GM08714 (cell line): ENCODE data around the gene CLDN6.
A peak's percentile ranks its signal among the peaks of the same experiment; 100 is the strongest.

Experiments
- H3K4me3 ChIP-seq: fragments of 200-500 bp; sonication (Bioruptor generic); 2 replicates; pipeline ENCODE4 v1.5.1; 2014; ENCODE audit warnings: mild to moderate bottlenecking, low read length, inconsistent platforms
- ZNF274 ChIP-seq: IDR thresholded peaks from 2 replicates; pipeline ENCODE4 v1.6.1; 2012; ENCODE audit warnings: mild to moderate bottlenecking, low read depth, low read length

CLDN6 gene

DNA sequence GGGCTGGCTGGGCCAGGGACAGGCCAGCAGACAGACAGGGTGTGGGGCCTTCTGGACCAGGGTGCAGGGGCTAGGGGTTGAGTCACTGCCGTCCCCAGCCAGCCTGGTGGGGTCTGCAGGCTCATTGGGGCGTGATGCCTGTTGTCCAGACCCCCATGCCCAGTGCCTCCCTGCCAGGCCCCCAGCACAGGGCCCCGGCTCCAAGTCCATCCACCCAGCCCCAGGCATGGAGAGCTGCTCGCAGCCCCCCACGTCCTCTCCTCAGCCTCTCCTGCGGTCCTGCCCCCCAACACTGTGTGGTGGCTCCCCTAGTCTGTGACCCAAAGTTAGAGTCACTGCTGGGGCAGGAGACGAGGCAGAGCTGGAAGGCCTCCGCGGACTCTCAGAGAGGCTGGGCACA lies 30.7 kb downstream of the CLDN6 start:
- TF ChIP-seq ZNF274 = no peak
- no peak overlapping the region for H3K4me3 ChIP-seq

DNA sequence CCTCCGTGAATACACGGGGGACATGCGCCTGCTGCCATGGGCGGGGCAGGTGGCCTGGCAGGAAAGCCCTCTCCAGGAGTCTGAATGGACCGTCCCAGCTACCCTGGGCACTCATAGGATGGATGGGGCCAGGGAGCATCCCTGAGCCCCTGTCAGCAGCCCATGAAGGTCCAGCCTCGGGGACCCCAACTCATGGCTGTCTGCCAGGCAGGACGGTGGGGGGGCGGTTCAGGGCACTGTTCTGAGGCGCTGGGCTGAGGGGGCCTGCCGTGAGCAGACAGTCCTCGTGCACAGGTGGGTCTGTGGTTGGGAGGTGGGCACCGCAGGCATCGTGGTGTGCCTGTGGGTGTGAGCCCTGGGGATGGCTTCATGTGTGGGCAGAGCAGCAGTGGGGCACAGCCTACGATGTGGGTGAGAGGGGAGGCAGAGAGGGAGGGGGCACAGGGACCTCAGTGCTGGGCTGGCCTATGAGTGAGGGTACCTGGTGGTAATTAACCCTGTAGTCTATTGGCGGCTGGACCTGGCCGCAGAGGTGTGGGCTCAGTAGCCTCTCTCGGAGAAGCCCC lies 31.3 kb downstream of the CLDN6 start:
- TF ChIP-seq ZNF274 = no peak

DNA sequence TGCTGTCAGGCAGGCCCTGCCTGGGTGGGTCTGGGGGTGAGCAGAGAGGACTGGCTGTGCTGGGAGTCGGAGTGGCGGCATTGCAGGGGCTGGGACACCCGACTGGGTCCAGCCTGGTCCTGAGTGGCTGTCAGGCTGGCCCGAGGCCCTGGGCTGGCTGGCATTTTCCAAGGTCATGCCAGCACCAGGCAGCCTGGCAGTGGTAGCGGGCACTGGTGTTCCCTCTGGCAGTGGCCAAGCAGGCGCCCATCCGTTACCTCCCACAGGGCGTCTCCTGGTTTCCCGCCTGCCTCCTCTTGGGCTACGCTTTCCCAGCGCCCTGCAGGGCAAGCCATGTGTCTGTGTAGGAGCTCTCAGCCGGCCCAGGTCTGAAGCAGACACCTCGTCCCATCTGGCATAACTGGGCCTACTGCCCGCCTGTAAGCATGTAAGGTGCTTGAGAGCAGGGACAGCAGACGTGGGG lies 32.1 kb downstream of the CLDN6 start:
- TF ChIP-seq ZNF274 = no peak
- H3K4me3 ChIP-seq = no peak overlapping the region

More for the DNA sequence above, 31.3 kb downstream of the CLDN6 start:
- H3K4me3 ChIP-seq = no peak overlapping the region

DNA sequence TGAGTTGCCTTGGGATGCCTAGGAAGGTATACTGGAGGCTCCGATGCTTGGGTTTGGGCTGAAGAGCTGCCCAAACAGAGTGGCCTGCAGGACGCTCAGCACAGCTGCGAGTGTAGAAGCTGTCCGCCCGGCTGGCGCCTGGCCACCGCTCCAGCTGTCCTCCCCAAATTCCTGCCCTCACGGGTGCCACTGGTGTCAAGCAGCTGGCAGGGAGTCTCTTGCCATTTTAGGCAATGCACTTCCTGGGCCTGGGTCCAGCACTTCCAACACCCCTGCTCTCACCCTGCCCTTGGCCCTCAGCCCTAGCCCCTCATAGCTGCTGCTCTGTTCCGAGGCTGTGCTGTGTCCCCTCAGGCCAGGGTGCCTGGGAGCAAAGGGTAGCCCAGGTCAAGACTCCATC lies 32.5 kb downstream of the CLDN6 start:
- H3K4me3 ChIP-seq = no peak overlapping the region
- no peak for TF ChIP-seq ZNF274

DNA sequence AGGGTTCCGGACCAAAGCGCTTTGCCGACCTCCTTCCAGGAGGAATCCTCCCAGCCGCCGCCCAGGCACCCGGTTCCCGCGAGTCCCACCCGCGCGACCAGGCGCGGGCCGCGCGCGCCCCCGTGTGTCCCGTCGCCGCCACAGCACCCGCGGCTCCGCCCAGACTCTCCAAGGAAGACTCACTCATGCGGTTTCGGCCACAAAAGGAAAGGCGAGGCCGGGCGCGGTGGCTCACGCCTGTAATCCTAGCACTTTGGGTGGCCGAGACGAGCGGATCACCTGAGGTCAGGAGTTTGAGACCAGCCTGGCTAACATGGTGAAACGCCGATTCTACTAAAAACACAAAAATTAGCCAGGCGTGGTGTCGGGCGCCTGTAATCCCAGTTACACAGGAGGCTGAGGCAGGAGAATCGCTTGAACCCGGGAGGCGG lies 34.3 kb downstream of the CLDN6 start:
- no peak for TF ChIP-seq ZNF274
- no peak overlapping the region for H3K4me3 ChIP-seq

DNA sequence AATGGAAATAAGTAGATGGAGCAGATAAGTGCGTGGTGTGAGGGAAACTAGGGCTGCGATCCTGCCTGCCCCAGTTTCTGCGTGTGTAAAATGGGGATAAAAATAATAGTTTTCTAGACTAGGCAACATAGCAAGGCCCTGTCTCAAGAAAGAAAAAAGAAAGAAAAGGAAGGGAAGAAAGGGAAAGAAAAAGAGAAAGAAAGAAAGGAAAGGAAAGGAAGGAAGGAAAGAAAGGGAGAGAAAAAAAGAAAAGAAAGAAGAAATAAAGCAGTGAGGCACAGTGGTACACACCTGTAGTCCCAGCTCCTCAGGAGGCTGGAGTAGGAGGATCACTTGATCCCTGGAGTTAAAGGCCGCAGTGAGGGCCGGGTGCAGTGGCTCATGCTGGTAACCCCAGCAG lies 35.6 kb downstream of the CLDN6 start:
- H3K4me3 ChIP-seq = no peak overlapping the region
- TF ChIP-seq ZNF274 = no peak

DNA sequence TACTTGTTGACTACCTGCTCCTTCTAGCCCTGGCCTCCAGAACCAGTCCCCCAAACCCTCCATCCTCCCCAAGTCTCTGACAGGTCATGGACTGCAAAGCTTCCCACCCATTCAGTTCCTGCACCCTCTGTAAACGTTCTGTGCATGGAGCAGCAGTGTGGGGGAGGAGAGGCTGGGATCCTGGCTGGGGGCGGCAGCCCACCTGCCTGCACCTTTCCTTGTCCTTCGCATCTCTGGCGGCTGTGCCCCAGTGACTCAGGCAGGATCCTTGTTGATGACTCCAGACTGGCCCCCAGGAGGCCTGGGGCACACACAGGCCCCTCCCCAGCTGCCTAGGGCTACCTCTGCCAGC lies 36.1 kb downstream of the CLDN6 start:
- TF ChIP-seq ZNF274 = no peak
- no peak overlapping the region for H3K4me3 ChIP-seq

DNA sequence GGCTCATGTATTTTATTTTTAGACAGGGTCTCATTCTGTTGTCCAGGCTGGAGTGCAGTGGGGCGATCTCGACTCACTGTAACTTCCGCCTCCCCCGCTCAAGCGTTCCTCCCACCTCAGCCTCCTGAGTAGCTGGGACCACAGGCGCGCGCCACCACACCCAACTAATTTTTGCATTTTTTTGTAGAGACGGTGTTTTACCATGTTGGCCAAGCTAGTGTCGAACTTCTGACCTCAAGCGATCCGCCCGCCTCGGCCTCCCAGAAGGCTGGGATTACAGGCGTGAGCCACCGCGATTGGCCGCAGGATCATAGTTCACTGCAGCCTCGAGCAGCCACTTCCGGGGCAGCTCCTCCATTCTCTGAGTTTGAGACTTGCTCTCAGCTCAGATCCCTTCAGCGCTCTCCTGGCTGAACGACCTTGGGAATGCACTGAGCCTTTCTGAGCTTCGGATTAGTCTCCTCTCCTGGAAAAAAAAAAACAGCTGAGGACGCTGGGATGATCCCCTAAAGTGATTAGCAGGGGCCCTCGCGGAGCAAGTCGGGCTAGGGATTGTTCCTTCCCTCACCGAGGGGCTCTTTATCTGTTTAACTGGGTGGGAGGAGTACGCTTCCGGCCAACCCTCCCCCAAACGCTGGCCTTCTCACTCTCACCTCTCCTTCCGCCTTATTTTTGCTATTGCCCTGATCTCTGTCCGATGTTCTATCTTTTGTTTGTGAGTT lies 36.6 kb downstream of the CLDN6 start:
- TF ChIP-seq ZNF274 = no peak
- peak overlapping the region; percentile 67; the same call in 1 of the 2 replicates for H3K4me3 ChIP-seq

DNA sequence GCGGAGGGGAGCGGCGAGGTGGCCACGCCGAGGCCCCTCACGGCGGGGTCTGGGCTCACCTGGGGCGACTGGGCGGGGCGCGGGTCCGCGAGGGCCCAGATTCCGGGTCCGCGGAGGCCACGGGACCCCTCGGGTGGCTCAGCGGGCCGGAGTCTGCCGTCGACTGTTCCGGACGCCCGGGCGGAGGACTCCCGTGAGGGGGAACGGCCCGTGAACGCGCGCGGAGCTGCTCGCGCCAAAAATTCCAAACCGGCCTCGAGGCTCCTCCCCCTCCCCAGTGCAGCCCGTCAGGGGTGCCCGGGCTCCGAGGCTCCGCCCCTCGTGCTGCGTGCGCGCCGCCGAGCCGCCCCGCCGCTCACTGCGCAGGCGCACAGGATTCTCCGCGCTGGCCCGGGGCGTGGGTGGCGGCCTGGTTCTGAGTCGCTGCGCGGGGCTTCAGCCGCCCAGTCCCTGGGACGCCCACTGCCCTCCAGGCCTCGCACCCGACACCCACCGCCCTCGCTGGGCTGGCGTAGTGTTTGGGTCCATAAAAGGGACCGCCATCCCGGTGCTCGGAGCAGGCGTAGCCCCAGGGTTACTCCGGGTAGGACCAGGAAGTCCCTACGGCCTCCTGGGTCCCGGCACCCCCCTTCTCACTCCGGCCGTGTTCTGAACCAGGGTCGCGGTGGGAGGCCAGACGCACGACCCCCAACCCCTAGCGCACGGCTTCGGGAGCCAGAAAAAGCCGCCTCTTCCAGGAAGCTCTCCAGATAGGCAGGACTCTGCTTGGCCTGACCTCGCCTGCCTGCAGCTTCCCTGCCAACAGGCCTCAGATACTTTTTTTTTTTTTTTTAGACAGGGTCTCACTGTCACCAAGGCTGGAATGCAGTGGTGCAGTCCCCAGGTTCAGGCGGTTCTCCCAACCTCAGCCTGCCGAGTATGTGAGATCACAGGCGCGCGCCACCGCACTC lies 37.5 kb downstream of the CLDN6 start, which contains the start of gene PKMYT1:
TSS of gene PKMYT1 (minus strand) at position 220 of the 950 bp plus-strand sequence. CDS start 789 bp downstream, outside the sequence.
- TF ChIP-seq ZNF274 = no peak
- H3K4me3 ChIP-seq = peak within 1 kb of the TSS; percentile 67

DNA sequence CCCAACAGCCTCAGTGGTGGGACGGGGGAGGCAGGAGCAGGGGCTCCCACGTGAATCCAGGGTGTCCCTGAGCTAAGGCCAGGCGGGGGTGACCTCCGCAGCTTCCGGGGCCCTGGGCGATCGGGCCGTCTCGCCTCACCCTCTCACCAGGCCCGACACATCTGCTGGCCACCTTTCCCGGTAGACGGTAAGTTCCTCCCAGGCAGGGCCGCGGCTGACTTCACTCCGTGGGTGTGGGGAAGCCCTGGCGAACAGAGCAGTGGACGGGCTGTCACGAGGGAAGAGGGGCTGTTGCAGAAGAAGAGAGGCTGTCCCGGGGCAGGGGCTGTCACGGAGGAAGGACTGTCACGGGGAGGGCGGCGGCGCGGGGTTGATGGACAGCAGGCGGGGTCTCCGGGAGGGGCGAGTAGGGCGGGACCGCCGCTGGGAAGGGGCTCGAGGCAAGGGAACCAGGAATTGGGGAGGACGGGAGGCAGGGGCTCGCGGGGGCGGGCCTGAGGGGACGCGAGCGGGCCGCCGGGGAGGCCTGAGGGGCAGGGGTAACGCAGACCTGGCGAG lies 38.2 kb downstream of the CLDN6 start:
- H3K4me3 ChIP-seq = peak overlapping the region; percentile 67
- no peak for TF ChIP-seq ZNF274

DNA sequence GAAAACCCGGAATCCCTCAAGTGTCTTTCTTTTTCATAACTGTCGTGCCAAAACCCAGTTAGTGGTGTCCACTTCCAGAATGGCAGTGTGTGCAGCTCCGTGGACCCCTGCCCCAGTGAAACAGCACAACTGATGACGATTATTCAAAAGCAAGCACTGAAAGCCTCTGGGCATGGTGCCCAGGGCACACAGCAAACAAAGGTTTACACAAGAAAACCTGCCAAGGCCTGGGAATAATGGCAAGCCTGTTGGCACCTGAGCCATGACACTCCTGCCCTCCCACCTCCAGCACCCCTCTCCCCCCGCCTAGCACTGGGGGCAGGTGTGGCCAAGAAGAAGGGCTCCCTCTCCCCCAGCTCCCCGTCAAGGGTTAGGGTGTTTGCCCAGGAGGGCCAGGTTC lies 40.5 kb downstream of the CLDN6 start:
- no peak for TF ChIP-seq ZNF274
- H3K4me3 ChIP-seq = no peak overlapping the region

DNA sequence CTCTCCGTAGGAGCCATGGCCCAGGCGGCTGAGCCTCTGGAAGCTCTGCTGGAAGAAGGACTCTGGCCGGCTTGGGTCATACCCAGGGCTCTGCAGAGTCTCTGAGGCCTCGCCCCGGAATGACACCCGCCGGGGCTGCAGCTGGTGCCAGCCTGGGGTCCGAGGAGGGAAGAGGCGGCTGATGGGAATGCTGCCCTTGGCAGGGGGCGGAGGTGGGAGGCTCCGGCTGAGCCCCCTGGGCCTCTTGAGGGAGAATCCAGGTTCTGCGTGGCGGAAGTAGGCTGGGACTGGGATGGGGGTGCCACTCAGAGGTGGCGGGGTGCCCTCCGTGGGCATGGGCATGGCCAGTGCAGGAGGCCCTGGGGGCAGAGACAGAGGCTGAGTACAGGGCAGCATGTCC lies 41.3 kb downstream of the CLDN6 start:
- no peak for TF ChIP-seq ZNF274
- H3K4me3 ChIP-seq = no peak overlapping the region

DNA sequence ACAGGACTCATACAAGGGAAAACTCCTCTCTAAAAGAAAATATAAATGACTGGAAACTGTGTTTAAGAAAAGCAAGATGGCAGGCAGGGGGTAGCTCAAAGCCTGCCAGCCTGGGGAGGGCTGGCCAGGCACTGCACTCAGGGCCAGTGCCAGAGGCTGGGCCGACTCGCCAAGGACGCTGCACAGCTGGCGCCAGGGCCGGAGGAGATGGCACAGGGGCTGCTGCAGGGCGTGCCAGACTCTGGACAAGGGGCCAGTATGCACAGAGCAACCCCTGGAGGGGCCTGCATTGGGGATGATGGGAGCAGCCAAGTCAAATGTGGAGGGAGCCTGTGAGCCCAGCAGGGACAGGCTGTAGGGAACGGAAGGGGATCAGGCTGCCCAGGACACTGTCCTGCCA lies 41.8 kb downstream of the CLDN6 start:
- TF ChIP-seq ZNF274 = no peak
- H3K4me3 ChIP-seq = no peak overlapping the region

DNA sequence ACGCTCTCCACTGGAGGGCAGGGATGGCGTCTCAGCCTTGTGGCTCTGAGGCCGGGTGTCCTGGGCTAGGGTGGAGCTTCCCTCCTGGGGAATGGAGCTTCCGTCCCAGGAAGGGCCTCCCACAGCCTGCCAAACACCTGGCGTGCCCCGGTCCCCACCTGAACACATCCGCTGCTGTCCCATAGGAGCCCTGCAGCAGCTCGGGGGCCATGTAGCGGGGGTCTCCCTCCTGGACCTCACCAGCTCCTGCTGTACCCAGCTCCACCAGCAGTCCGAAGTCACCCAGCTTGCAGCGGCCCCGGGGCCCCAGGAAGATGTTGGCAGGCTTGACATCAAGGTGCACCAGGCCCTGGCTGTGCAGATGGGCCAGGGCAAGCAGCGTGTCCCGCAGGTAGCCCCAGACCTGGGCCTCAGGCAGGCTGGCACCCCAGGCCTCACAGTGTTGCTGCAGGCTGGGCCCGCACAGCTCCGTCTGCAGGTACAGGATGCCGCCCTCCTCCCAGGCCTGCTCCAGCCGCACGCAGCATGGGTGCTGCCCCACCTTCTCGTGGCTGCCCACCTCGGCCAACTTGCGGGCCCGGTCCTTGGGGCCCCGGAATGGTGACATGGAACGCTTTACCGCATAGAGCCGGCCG lies 42.7 kb downstream of the CLDN6 start:
- no peak overlapping the region for H3K4me3 ChIP-seq
- TF ChIP-seq ZNF274 = no peak
